ENCODE measurements around the gene AHRR.
A peak's percentile ranks its signal among the peaks of the same experiment; 100 is the strongest.

Gene AHRR

GRCh38 chr5:469752-470483 lies 148.4 kb downstream of the AHRR start:
- TF ChIP-seq EP300 (IDR thresholded peaks at IDR 0.05; ENCODE audit: borderline replicate concordance) (no peak), CREB1 (IDR thresholded peaks at IDR 0.05; ENCODE audit: low read depth) (no peak), TAF1 (IDR thresholded peaks at IDR 0.05; ENCODE audit: low read depth) (no peak), ZBTB7A (IDR thresholded peaks at IDR 0.05; ENCODE audit: low read depth) (no peak), FOXM1 (IDR thresholded peaks at IDR 0.05; ENCODE audit: borderline replicate concordance, low read depth) (no peak), EGR1 (IDR thresholded peaks at IDR 0.05) (no peak), TEAD4 (IDR thresholded peaks at IDR 0.05) (no peak), YY1 (IDR thresholded peaks at IDR 0.05; ENCODE audit: low read depth) (no peak), REST (IDR thresholded peaks at IDR 0.05; ENCODE audit: low read depth) (no peak)
- TF ChIP-seq, protein P1, sequence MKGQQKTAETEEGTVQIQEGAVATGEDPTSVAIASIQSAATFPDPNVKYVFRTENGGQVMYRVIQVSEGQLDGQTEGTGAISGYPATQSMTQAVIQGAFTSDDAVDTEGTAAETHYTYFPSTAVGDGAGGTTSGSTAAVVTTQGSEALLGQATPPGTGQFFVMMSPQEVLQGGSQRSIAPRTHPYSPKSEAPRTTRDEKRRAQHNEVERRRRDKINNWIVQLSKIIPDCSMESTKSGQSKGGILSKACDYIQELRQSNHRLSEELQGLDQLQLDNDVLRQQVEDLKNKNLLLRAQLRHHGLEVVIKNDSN (IDR thresholded peaks at IDR 0.05), result no peak

DNA sequence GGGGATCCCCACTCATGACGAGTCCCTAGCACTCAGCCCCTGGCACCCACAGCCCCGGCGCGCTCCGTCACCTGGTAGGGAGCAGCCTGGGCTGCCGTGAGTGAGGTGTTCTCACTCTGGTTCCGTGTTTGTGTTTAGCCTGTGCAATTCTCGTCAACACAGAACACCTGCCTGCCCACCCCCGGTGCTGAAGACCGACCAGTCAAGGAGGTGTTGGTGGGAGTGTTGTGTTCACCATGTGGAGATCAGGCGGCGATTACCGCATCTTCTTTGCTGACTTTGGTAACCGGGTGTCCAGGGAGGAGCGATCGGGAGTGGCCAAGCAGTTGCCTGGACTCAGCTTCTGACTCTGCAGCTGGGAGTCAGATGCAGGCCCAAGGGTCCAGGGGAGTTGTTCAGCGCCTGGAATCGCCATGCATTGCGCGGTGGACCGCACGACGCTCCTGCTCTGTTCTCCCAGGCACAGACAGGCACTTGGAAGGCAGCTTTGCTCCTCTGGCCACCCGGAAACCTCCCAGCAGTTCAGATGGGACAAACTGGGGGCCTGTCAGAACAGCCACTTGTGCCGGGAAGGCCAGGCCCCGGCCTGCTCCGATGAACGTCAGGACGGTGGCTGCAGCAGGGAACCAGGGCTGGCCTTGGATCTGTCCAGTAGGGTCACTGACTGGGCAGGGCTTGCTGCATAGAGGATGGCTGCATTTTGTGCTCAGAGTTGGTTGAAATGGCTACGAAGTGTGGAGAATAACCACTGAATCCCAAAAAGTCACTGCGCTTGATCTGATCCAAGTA lies 149.6 kb downstream of the AHRR start:
- TF ChIP-seq ZBTB7A (IDR thresholded peaks at IDR 0.05; ENCODE audit: low read depth) (no peak), YY1 (IDR thresholded peaks at IDR 0.05; ENCODE audit: low read depth) (no peak), TEAD4 (IDR thresholded peaks at IDR 0.05) (no peak), TCF12 (IDR thresholded peaks at IDR 0.05; ENCODE audit: low read depth) (no peak), TAF1 (IDR thresholded peaks at IDR 0.05; ENCODE audit: low read depth) (no peak)

DNA sequence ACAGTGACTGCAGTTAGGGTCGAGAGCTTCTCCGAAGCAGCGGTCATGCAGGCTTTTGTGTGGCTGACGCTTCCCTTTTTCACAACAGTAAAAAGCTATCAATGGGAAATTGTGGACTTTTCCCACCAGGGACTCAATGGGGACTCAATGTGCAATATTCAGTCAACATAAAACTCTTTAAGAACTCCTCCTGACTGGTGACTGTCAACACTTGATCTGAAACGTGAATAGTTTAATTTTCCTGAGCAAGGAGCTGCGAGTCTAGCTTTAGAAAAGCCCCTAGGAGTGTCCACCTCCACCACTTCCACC lies 150.2 kb downstream of the AHRR start:
- TF ChIP-seq TEAD4 (IDR thresholded peaks at IDR 0.05), result no peak
- no peak for TF ChIP-seq RAD21 (IDR thresholded peaks at IDR 0.05; ENCODE audit: low read depth)
- TF ChIP-seq, protein P1 (IDR thresholded peaks at IDR 0.05), result no peak
- no peak for TF ChIP-seq EGR1 (IDR thresholded peaks at IDR 0.05)
- no peak for TF ChIP-seq YY1 (IDR thresholded peaks at IDR 0.05; ENCODE audit: low read depth)
- TF ChIP-seq TAF1 (IDR thresholded peaks at IDR 0.05; ENCODE audit: low read depth), result no peak
- TF ChIP-seq ZBTB7A (IDR thresholded peaks at IDR 0.05; ENCODE audit: low read depth), result no peak
- TF ChIP-seq, protein P2, sequence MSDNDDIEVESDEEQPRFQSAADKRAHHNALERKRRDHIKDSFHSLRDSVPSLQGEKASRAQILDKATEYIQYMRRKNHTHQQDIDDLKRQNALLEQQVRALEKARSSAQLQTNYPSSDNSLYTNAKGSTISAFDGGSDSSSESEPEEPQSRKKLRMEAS (IDR thresholded peaks at IDR 0.05), result no peak
- no peak for TF ChIP-seq CREB1 (IDR thresholded peaks at IDR 0.05; ENCODE audit: low read depth)
- no peak for TF ChIP-seq CEBPB (IDR thresholded peaks at IDR 0.05)
- TF ChIP-seq EP300 (IDR thresholded peaks at IDR 0.05; ENCODE audit: borderline replicate concordance), result no peak
- no peak for TF ChIP-seq FOXM1 (IDR thresholded peaks at IDR 0.05; ENCODE audit: borderline replicate concordance, low read depth)
- no peak for TF ChIP-seq TCF12 (IDR thresholded peaks at IDR 0.05; ENCODE audit: low read depth)
- no peak for TF ChIP-seq REST (IDR thresholded peaks at IDR 0.05; ENCODE audit: low read depth)
- no peak for TF ChIP-seq NFIC (IDR thresholded peaks at IDR 0.05)

GRCh38 chr5:472076-472655 lies 150.7 kb downstream of the AHRR start:
- TF ChIP-seq, protein P2 (IDR thresholded peaks at IDR 0.05), result no peak
- peak; percentile 51 for TF ChIP-seq EGR1 (IDR thresholded peaks at IDR 0.05)

GRCh38 chr5:472656-473550 lies 151.4 kb downstream of the AHRR start:
- TF ChIP-seq RAD21 (IDR thresholded peaks at IDR 0.05; ENCODE audit: low read depth) (no peak), YY1 (IDR thresholded peaks at IDR 0.05; ENCODE audit: low read depth) (peak; percentile 61), FOXM1 (IDR thresholded peaks at IDR 0.05; ENCODE audit: borderline replicate concordance, low read depth) (no peak), NFIC (IDR thresholded peaks at IDR 0.05) (no peak), ZBTB7A (IDR thresholded peaks at IDR 0.05; ENCODE audit: low read depth) (0 out of 2 replicates have a peak, but pooled peaks have one; percentile 21), EGR1 (IDR thresholded peaks at IDR 0.05) (peak; percentile 52), CEBPB (IDR thresholded peaks at IDR 0.05) (no peak), EP300 (IDR thresholded peaks at IDR 0.05; ENCODE audit: borderline replicate concordance) (no peak), TAF1 (IDR thresholded peaks at IDR 0.05; ENCODE audit: low read depth) (peak; percentile 37; the same call in 1 of the 2 replicates), TEAD4 (IDR thresholded peaks at IDR 0.05) (no peak), REST (IDR thresholded peaks at IDR 0.05; ENCODE audit: low read depth) (no peak), CREB1 (IDR thresholded peaks at IDR 0.05; ENCODE audit: low read depth) (no peak), TCF12 (IDR thresholded peaks at IDR 0.05; ENCODE audit: low read depth) (no peak; the same call in 1 of the 2 replicates)
- TF ChIP-seq, protein P1 (IDR thresholded peaks at IDR 0.05), result no peak; the same call in 1 of the 2 replicates
- TF ChIP-seq, protein P2 (IDR thresholded peaks at IDR 0.05), result peak; percentile 98
